Thoracic aorta (tissue), 2 donors: ENCODE measurements around the gene KLC1. TPM values are rescaled to one million over a fixed set of nuclear protein-coding genes. Genes with fewer than 3 reads are reported as not detected.

Source experiments
- ATAC-seq: fragments of 150-250 bp; one replicate; pipeline ENCODE4 v1.8.0; 2017; ENCODE audit warnings: low read depth; ENCODE audit not compliant: insufficient number of reproducible peaks, low FRiP score
- DNase-seq: peaks from one replicate; pipeline ENCODE4 v3.0.0-alpha.2; 2020; ENCODE audit warnings: low spot score
- H3K27ac ChIP-seq, 2 donors: fragments of 200-600 bp; sonication (generic); 1 replicate in 1 of 2; 2 replicates in 1 of 2; pipeline ENCODE4 v1.5.1; 2016; ENCODE audit warnings: mild to moderate bottlenecking in 2 of 2, moderate library complexity in 2 of 2
- H3K27me3 ChIP-seq: fragments of 200-600 bp; sonication (generic); replicated peaks from 2 replicates; pipeline ENCODE4 v1.6.0; 2016; ENCODE audit warnings: mild to moderate bottlenecking; ENCODE audit not compliant: insufficient read depth
- H3K36me3 ChIP-seq: fragments of 200-600 bp; sonication (generic); one replicate; pipeline ENCODE4 v1.5.1; 2016
- H3K4me1 ChIP-seq, 2 donors: fragments of 200-600 bp; sonication (generic); 1 replicate in 1 of 2; 2 replicates in 1 of 2; pipeline versions ENCODE4 v1.5.1 to v1.6.0; 2016; ENCODE audit warnings: low read depth in 2 of 2, mild to moderate bottlenecking in 1 of 2; ENCODE audit not compliant: control insufficient read depth in 1 of 2
- H3K4me3 ChIP-seq: fragments of 200-600 bp; sonication (generic); 2 replicates; pipeline ENCODE4 v1.5.1; 2016; ENCODE audit warnings: mild to moderate bottlenecking
- H3K9me3 ChIP-seq: fragments of 200-600 bp; sonication (generic); 2 replicates; pipeline ENCODE4 v1.5.1; 2016
- CTCF ChIP-seq: fragments of 200-600 bp; sonication (generic); IDR thresholded peaks from one replicate; pipeline ENCODE4 v1.5.1; 2019; ENCODE audit warnings: antibody characterized with exemption
- total RNA-seq, 2 donors: library from RNA; depleted of rRNA; stranded (reverse); fragments of >200 nt; gene quantifications; one replicate each; pipeline versions ENCODE4 v1.1.0 to v1.2.3, GENCODE V29; 2016

Gene KLC1
- total RNA-seq, 2 donors from 2014 or later: 545 to 588 TPM

GRCh38 chr14:103706551-103707328, 77.7 kb downstream of the KLC1 start:
- Histone ChIP-seq H3K9me3 (no peaks in the 10 kb centered on the region), H3K27me3 (no peaks in the 10 kb centered on the region), H3K4me1 (peaks cover 11 to 34% of the 10 kb centered on the region in 2 donors), H3K36me3 (peaks cover 37% of the 10 kb centered on the region), H3K4me3 (no peak overlapping the region), H3K27ac (no peak overlapping the region)
- ATAC-seq: no peak
- no peak for TF ChIP-seq CTCF
- no peak for DNase-seq

GRCh38 chr14:103707329-103708263, 78.6 kb downstream of the KLC1 start:
- Histone ChIP-seq H3K4me3 (no peak overlapping the region), H3K4me1 (peaks cover 15 to 43% of the 10 kb centered on the region in 2 donors), H3K27me3 (no peaks in the 10 kb centered on the region), H3K27ac (peak overlapping the region; percentile 17 to 47), H3K9me3 (no peaks in the 10 kb centered on the region), H3K36me3 (peaks cover 29% of the 10 kb centered on the region)
- DNase-seq (no peak), ATAC-seq (no peak)
- no peak for TF ChIP-seq CTCF

GRCh38 chr14:103708750-103709187, 79.8 kb downstream of the KLC1 start:
- no peaks in the 10 kb centered on the region for H3K27me3 ChIP-seq
- DNase-seq (no peak), ATAC-seq (no peak)
- no peak overlapping the region for H3K4me3 ChIP-seq
- H3K36me3 ChIP-seq: peaks cover 19% of the 10 kb centered on the region
- H3K27ac ChIP-seq: peak overlapping the region; percentile 30 to 47
- TF ChIP-seq CTCF: no peak
- peaks cover 18 to 52% of the 10 kb centered on the region in 2 donors for H3K4me1 ChIP-seq
- no peaks in the 10 kb centered on the region for H3K9me3 ChIP-seq

- H3K36me3 ChIP-seq: peaks cover 13% of the 10 kb centered on the region
- H3K27ac ChIP-seq: peak overlapping the region in 1 of 2 donors; percentile 30
- DNase-seq (no peak), ATAC-seq (no peak)
- no peak overlapping the region for H3K4me3 ChIP-seq
- no peaks in the 10 kb centered on the region for H3K27me3 ChIP-seq
- H3K4me1 ChIP-seq: peaks cover 20 to 62% of the 10 kb centered on the region in 2 donors
- H3K9me3 ChIP-seq: no peaks in the 10 kb centered on the region
- TF ChIP-seq CTCF: no peak
Measured at GRCh38 chr14:103709814-103710213, 80.8 kb downstream of the KLC1 start.
